KBM-7 (cell line): Measurements from ENCODE around the gene STAU1.
"Not testable (repeated sequence)": the region's sequence is repeated elsewhere in the genome, so short reads cannot be mapped to it uniquely, and the experiment has no call there.

ENCODE experiments used
- DNase-seq: peaks from one replicate; pipeline ENCODE4 v3.0.0-alpha.2; 2015
- in situ Hi-C: fragments of 300-500 bp; cut with MboI; formaldehyde crosslinking; loops from 2 replicates; pipeline ENCODE4 v1.14.3; 2020; ENCODE audit warnings: low sequenced_read_pairs, low pct_unique_long_range_greater_than_20kb, mixed read lengths

Gene STAU1

DNA sequence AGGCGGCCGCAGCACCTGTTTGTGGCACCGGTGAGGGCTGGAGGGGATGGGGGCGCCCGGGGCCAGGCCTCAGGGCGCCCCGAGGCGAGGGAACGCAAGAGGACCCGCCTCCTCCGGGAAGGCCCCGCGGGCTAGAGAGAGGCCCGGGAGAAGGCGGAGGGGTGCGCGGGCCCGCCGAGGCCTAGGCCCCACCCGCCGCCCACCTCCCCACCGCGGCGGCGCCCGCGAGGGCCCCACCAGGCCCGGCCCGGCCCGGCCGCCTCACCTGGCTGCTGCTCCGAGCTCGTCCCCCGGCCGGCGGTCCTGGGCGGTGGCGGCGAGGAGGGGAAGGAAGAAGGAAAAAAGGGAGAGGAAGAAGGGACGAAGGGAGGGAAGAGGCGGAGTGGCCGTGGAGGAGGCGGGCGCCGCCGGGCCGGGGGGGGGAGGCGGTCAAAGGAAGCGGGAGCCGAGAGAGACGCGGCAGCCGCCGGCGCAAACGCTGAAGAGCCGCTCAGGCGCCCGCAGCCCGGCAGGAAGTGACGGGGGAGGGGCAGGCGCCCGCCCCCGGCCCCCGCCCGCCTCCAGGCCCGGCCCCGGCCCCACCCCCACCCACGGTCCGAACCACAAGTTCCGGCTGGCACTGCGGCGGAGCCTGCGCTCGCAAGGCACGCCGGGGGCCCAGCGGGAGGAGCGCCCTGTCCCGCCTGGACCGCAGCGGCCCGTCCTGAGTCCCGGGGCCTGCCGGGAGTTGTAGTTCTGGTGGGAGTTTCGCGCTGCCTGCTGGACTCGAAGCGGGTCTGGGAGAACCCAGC lies at the start of gene STAU1:
Gene STAU1 (minus strand): TSS at position 484 of the 791 bp plus-strand sequence. CDS start 22,133 bp downstream, outside the sequence.
- DNase-seq, result peak; percentile 93
- in situ Hi-C loops, result no loop called here

DNA sequence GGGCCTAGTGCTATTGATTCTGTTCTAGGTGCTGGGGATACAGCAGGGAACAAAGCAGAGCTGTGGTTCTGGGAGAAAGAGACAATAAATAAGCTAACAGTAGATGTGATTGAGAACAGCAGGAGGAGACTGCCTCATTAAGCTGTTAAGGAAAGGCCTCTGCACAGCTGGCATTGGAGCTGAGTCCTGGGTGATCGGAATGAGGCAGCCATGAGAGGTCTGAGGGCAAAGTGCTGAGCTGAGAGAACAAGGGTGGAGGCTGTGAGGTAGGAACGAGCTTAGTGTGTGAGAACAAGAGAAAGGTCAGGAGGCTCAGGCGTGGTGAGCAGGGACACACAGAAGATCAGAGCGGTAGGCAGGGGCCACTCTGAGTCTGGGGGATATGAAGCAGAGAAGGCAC lies 49.4 kb upstream of the STAU1 start:
- no peak for DNase-seq
- in situ Hi-C loops, result no loop called here

DNA sequence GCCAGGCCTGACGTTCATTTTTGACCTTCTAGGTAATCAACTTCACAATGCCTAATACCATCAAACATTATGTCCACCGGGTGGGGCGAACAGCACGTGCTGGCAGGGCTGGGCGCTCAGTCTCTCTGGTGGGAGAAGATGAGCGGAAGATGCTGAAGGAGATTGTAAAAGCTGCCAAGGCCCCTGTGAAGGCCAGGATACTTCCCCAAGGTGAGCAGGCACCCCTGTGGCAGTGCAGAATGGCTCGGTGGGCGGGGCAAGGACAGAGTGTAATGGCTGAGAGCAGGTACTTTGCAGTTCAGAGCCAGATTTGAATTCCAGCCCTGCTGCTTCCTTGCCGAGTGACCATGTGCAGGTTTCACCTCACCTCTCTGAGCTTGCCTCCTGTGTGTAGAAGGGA lies 48.2 kb upstream of the STAU1 start:
- in situ Hi-C loops, result no loop called here
- DNase-seq, result no peak

DNA sequence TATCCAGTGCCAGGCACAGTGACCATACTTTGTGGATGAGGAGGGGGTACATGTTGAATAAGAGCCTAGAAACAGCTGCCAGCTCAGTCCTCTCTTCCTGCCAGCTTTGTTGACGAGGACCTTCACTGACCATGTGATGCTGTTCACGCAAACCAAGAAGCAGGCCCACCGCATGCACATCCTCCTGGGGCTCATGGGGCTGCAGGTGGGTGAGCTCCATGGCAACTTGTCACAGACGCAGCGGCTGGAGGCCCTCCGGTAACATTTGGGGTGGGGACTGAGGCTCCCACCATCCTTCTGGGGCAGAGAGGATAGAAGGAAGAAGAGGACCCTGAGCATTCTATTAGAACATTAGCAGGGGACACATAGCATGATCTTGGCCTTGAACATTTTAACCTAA lies 46.7 kb upstream of the STAU1 start:
- in situ Hi-C loops, result no loop called here

DNA sequence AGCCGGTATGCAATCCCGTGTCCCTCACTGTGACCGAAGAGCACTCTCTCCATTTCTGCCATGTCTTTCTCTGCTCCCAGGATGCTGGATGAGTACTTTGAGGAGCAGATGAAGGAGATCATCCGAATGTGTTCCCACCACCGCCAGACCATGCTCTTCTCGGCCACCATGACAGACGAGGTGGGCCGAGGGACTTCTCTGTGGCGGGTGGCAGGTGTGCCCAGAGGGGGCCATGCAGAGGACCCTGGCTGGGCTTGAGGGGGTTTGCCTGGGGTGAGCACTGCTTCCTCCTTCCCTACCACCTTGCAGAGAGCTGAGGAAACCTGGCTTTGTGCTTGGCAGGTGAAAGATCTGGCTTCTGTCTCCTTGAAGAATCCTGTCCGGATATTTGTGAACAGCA lies 45.1 kb upstream of the STAU1 start:
- no peak for DNase-seq
- in situ Hi-C loops, result no loop called here

More for the DNA sequence above, 46.7 kb upstream of the STAU1 start:
- no peak for DNase-seq

- in situ Hi-C loops, result no loop called here
- DNase-seq, result no peak
Observed at GRCh38 chr20:49231471-49231870, 43.3 kb upstream of the STAU1 start.

DNA sequence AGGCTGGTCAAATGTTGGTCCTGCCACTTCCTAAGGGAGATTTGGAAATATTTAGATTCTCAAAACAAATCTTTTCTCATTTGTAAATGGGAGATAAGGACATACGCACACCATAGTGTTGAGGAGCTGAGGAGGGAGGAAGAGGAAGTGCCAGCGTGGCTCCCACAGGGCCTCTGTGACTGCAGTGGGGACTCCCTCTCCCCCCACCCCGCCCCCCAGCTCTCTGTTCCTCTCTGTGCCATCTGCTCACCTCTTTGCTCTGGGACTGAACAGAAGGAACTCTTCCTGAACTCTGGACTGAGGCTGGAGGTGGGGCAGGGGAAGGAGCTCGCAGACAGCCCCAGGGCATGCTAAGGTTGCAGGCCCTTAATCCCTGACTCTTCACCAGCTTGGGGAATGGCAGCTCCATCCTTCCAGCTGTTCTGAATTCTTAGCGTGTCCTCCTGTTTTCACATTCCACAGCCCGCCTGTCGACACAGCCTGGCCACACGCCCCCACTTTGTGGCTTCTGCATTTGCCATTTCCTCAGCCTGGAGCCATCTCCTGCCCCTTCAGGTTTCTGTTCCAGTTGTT lies 42.5 kb upstream of the STAU1 start:
- in situ Hi-C loops, result no loop called here

GRCh38 chr20:49230021-49230420 lies 41.9 kb upstream of the STAU1 start:
- in situ Hi-C loops, result no loop called here
- no peak for DNase-seq

More for the DNA sequence above, 42.5 kb upstream of the STAU1 start:
- DNase-seq, result peak; percentile 86

DNA sequence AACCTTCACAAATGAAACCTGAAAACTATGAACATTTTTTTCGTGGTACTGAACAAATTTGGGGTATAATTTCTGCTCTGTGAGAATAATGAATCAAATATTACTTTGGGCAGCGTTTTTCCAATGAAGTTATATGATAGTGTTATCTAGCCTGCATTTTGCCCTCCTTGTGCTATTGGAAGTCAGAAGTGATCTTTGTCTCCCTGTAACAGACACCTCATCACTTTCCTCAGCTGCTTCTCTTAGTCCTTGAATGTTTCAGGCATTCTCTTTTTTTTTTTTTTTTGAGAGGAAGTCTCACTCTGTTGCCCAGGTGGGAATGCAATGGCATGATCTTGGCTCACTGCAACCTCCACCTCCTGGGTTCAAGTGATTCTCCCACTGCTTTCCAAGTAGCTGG lies 41.2 kb upstream of the STAU1 start:
- no peak for DNase-seq
- in situ Hi-C loops, result no loop called here

DNA sequence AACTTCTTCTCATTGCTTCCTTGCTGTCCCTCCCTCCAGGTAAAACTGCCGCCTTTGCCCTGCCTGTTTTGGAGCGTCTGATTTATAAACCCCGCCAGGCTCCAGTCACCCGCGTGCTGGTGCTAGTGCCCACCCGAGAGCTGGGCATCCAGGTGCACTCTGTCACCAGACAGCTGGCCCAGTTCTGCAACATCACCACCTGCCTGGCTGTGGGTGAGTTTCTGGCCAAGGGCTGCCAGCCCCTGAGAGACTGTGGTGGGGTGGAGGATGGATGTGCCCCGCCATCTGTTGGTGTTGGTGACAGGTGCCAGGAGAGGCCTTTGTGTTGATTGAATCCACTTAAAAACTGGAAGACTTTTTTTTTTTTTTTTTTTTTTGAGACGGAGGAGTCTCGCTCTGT lies 40.5 kb upstream of the STAU1 start:
- no peak for DNase-seq
- in situ Hi-C loops, result no loop called here

GRCh38 chr20:49225896-49226295 lies 37.8 kb upstream of the STAU1 start:
- in situ Hi-C loops, result no loop called here
- DNase-seq, result no peak

GRCh38 chr20:49219924-49220831 lies 32.0 kb upstream of the STAU1 start:
- no peak for DNase-seq
- in situ Hi-C loops, result no loop called here

- in situ Hi-C loops, result no loop called here
Observed at GRCh38 chr20:49219091-49219923, 31.2 kb upstream of the STAU1 start, which contains the start of gene DDX27. Gene DDX27 (plus strand): TSS chr20:49219416. CDS start chr20:49219449, 33 bp downstream.

GRCh38 chr20:49218739-49219090 lies 30.6 kb upstream of the STAU1 start:
- DNase-seq, in situ Hi-C loops: not testable (repeated sequence)

More at GRCh38 chr20:49219091-49219923, 31.2 kb upstream of the STAU1 start, which contains the start of gene DDX27:
- DNase-seq, result peak; percentile 98

- in situ Hi-C loops, result no loop called here
- DNase-seq, result peak; percentile 95
Observed at GRCh38 chr20:49216991-49217578, 29.0 kb upstream of the STAU1 start.

DNA sequence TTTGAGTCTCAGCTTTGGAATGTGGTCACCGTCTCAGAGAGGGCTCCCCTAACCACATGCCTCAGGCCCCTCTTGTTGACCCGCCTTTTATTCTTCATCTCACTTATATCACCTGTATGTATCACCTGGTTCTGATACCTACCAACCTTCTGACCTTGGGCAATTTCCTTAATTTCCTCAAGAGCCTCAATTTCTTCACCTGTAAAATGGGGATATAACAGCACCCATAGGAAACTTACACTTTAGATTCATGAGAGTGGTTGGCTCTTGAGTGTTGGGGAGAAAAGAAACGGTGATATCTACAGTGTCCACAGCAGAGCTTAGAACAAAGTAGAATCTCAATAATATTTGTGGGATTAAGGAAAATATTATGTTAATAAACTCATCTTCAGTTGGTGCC lies 27.1 kb upstream of the STAU1 start:
- no peak for DNase-seq
- in situ Hi-C loops, result no loop called here

DNA sequence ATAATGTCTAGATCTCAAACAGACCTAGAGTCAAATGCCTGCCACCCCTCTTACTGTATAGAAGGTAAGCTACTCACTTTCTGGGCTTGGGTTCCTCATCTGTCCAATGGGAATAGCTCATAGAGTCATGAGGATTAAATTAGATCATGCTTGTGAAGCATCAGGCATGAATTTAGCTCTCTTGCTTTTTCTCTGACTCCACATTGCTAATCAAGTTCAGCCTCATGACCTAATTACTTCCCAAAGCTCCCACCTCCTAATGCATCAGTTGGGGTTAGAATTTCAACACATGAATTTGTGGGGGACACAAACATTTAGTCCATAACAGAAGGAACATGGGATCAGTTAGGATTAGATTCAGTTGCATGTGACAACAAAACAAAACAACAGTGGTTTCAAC lies 26.4 kb upstream of the STAU1 start:
- DNase-seq, result no peak
- in situ Hi-C loops, result no loop called here

DNA sequence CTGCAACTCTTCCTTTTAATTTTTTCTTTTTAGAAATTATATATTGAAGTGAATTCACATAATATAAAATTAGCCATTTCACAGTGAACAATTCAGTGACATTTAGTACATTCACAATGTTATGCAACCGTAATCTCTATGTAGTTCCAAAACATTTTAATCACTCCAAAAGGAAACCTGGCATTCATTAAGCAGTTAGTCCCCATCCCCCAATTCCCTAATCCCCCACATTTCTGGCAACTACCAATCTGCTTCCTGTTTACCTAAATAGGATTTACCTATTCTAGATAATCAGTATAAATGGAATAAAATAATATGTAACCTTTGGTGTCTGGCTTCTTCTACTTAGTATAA lies 22.6 kb upstream of the STAU1 start:
- in situ Hi-C loops, result no loop called here
- DNase-seq, result no peak
